Mucosa of gallbladder (tissue), 1 donor: ENCODE results near the gene DPH3. TPM values are rescaled to one million over a fixed set of nuclear protein-coding genes. Genes with fewer than 3 reads are reported as not detected.

Experiments
- DNase-seq: peaks from one replicate; pipeline ENCODE4 v3.0.0-alpha.2; 2020; ENCODE audit warnings: low spot score
- total RNA-seq: library from RNA; stranded (reverse); gene quantifications from one replicate; pipeline ENCODE4 v1.2.1, GENCODE V29; 2021
- donor health status: DM: no; HTN: no; CAD: no.

The DPH3 gene
- total RNA-seq, 1 donor from 2014 or later: 17.3 TPM

GRCh38 chr3:16255326-16255725 lies 9.4 kb downstream of the DPH3 start:
- no peak for DNase-seq

- DNase-seq: no peak
These were observed 9.8 kb downstream of the DPH3 start for GRCh38 chr3:16254916-16255315.

DNA sequence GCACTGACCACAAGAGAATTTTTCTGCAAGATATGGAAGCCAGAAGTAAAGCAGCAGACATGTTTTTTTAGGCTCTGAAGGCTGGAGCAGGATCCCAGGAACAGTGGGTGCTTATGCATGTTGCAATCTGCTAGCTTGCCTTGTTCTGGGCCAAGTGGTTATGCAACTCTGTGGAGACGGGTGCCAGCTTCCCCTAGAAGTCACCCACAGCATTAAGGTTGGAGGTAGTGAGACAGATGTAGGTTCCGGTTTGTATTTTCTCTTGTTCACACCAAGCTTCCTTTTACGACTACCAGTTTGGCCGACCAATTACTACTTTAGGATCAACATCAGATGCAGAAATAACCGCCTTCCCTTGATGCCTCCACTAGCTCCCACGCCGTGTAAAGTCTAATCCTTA lies 11.1 kb downstream of the DPH3 start:
- DNase-seq: peak; percentile 28

DNA sequence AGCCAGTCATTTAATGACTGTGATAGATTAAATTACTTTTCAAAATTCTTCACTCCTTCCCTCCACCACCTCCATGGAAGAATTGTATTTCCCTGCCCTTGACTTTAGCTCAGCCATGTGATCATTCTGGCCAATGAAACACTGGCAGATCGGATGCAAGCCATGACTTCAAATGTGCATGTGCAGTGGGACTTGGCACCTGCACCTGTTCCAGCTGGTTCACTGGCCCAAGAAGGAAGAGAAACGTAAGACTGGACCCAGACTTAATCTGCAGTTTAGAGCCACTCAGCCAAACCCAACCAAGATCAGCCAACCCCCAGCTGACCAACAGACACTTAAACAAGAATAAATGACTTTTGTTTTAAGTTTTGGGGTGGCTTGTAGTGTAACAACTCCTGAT lies 11.8 kb downstream of the DPH3 start:
- no peak for DNase-seq

GRCh38 chr3:16252243-16252978 lies 12.3 kb downstream of the DPH3 start:
- DNase-seq: peak; percentile 71

GRCh38 chr3:16251316-16252085 lies 13.2 kb downstream of the DPH3 start:
- no peak for DNase-seq

DNA sequence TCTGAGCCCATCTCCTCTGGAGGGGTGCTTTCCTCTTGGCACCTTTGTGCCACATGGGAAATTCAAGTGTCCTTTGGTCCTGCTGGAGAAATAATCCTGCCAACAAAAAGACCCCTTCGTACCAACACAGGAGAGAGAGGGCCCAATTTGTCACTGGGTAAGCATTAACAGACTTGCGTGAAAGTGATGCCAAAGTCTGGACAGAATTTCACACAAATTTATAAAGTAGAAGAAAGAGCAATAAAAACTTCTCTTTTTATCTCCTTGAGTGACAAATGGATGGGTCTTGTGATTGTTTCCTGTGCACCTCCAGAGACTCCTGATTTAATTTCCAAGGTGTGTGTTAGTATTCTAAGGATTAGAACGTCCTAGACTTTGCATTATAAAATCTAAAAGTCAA lies 14.9 kb downstream of the DPH3 start:
- DNase-seq: no peak

DNA sequence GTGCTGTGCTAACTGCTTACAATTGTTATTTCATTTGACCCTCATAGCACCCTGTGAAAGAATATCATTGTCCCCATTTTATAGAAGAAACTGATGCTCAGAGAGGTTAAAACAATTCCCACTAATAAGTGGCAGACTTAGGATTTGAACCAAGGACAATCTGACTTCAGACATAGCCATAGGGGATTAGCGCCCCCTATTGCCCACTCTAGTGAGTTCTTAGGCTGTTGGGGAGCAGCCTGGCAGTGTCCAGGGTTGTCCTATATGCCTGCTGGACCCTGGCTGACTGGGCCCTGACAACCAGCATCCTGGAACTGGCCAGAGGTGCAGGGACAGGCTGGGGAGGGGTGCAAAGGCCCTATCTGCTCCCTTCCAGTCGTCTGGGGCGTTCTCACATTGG lies 15.4 kb downstream of the DPH3 start:
- DNase-seq: no peak

- no peak for DNase-seq
These were observed 16.2 kb downstream of the DPH3 start for GRCh38 chr3:16248556-16248955.

DNA sequence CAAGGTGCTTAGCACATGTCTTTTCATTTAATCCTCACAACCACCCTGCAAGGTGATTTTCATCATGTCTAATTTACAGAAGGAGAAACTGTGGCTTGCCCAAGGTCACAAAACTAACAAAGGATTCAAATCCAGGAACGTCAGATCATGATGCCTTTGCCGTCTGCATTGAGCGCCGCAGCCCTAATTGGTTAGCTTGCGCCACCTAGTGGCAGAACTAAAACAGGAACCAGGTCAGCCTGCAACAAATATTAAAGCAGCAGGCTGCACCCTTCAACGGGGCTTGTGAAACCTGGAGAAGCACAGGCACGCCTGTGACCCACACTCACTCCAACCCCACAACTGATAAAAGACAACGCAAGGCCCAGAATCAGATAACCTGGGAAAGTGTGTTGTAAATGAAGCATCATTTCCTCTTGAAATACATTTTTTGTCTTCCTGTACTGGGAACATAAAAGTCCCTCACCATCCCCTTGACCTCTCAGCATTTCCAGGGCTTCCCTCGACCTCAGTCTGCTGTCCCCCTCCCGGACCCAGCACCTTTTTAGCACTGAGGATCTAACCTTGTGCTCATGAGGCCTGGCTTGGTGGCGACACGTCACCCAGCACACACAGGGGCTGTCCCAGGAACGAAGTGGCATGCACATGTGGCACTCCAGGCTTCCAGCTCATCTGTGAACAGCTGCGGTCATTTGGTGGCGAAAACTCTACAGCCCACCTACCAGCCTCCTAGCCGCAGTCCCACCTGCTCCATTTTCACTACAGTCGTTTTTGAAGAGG lies 17.3 kb downstream of the DPH3 start:
- peak; percentile 86 for DNase-seq

DNA sequence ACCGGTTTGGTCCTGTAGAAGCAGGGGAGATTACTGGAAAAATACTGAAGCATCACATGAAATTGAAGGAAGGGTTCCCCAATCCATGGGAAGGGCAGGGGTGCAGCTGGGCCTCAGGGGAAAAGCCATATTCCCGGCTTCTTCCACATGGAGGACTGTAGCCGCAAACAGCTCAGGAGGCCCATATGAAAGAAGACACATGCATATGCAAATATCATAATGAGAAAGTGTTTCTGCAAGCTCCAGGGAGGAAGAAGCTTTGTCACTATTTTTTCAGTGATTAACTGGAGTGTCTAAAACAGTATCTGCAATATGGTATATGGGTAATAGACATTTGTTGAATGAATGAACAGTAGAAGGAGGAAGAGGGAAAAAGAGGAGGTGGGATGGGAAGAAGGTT lies 19.1 kb downstream of the DPH3 start:
- DNase-seq: no peak

GRCh38 chr3:16243706-16244490 lies 20.8 kb downstream of the DPH3 start:
- DNase-seq: no peak

- DNase-seq: no peak
These were observed 22.6 kb downstream of the DPH3 start for GRCh38 chr3:16242177-16242576.

- DNase-seq: no peak
These were observed 23.5 kb downstream of the DPH3 start for GRCh38 chr3:16241225-16241624.

DNA sequence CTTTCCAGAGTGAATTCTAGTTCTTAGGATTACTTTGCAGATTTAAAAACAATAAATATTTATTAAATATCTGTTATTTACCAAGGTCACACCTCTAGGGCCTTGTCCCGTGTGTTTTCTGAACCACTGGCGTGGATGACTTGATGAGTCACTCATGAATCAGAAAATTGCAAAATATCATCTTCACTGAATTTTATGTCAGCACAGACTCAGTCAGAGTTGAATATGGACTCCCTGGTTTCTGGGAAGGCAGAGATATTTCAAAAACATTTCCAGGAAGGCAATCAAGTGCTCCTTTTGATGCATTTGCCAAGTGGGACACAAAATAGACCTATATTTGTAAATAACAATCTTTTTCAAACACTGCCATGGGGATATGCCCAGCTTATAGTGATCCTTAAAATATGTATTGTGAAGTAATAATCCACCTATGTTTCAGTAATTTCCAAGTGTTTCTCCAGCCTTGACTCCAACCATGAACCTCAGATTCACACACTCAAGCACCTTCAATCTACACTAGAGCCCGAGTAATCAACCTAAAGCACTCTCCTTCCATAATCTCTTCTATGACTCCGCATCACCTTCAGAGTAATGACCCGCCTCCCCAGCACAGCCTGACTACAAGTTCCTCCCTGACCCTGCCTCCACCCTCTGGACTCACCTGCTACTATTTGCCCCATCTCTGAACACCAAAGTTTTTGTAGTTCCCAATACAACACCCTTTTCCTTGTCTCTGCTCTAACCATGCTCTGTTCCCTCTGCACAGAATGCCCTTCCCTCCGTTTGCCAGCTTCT lies 24.3 kb downstream of the DPH3 start:
- DNase-seq: no peak

DNA sequence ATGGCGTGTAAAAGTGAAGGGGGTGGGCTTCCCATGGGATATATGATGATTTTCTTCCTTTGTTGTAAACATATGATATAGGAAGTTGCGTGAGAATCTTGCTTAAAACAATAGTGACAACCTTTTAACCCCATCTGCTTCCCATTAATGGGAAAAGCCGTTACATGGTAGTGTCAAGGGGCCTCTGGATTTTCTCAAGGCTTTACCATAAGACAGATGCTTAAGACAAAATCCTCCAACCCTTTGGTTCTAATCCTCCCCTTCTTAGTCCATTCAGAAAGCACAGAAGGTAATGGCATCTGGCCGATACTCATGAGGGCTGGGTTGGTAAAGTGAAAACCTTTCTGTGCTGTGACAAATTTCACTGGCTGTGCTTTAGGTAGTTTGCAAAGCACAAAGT lies 25.0 kb downstream of the DPH3 start:
- DNase-seq: no peak

- no peak for DNase-seq
These were observed 25.5 kb downstream of the DPH3 start for GRCh38 chr3:16239086-16239770.

- no peak for DNase-seq
These were observed 27.8 kb downstream of the DPH3 start for GRCh38 chr3:16236856-16237393.

DNA sequence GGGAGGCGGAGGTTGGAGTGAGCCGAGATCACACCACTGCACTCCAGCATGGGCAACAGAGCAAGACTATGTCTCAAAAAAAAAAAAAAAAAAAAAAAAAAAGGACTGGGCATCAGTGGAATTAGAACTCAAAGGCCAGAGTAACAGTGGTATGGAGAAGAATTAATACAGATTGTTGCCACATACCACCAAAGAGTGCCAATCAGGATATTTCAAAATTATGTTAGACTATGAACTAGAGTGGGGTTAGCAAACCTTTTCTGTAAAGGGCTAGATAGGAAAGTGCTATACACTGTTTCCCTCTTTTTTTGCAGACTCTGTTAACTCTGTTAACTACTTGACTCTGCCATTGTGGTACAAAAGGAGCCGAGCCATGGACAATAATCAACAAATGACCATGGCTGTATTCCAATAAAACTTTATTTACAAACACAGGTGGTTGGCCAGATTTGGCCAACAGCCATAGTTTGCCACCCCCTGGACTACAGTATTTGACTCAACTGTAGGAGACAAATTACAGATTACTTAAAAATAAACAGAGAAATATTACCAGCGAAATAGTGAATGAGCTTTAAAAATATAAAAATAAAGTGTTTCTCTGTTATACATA lies 28.6 kb downstream of the DPH3 start:
- DNase-seq: no peak

DNA sequence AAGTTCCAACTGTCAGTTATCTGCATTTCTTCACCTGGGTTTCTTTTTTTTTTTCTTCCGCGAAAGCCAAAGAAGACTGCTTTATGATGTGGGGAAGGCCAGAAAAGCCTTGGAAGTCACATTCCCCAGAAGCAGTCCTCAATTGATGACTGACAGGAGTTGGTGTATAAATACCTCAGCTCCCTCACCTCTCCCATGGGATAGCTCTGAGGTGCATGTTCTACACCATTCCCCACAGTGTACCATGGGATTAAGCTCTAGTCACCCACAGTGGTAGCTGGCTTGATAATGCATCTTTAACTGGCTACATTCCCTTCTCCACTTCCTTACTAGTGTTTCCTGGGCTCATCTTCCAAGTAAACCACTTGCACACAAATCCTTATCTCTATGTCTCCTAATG lies 30.5 kb downstream of the DPH3 start:
- no peak for DNase-seq
